T-helper 1 cell (primary cell): ENCODE measurements around the gene GNAS-AS1.

ENCODE experiments used
- DNase-seq, 5 donors: peaks; one replicate each; pipeline ENCODE4 v3.0.0-alpha.2; 2012 to 2020

GNAS-AS1 gene

DNA sequence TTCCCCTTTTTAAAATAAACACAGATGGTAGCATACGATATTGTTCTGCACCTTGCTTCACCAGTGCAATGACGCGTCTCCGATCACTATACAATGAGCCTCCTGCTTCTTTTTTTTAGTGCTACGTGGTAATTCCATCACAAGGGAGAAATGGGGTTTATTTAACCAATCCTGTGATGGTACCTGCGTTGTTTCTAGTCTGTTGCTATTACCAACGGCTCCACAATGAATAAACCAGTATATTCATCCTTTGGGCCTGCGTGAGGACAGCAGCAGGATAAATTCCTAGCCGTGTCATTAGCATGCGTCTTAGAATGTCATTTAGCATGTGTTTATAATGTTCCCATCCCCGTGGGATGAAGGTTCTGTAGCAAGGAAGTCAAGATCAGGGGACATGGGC lies 42.9 kb downstream of the GNAS-AS1 start:
- no peak for DNase-seq

DNA sequence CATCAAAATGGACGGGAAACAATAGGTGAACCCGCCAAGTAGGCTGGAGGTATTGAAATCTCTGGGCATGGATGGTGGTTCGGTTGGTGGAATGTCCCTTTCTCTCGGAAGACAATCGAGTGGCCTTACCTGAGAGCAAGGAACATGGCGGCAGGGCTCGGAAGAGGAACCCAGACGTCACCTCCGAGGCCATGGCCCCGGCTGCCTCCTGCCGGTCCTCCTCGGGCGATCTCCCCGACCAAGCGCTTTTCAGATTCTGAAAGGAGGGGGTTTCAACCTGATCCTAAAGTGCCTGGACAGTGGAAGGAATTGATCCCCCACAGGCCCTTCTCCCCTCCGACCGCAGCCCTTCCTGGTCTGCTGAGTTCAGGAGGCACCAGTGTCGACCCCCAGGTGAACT lies 47.2 kb downstream of the GNAS-AS1 start:
- DNase-seq: no peak

DNA sequence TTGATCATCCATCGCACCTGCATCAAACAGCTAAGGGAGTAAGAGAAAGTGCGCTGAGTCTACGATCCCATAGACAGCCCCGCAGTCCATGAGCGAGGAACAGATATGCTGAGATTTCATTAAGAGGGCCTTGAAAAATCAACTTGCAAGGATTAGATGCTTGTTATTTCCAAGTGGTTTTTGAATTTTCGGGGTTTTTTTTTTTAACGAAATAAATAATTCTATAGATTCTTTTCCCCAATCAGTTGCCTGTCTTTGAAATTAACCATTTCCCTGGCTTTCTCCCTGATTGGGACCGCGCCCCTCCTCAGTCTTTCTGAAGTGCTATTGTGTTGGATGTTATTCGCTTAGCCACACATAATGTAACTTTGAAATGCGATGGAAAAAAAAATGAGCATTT lies 48.6 kb downstream of the GNAS-AS1 start:
- no peak for DNase-seq

DNA sequence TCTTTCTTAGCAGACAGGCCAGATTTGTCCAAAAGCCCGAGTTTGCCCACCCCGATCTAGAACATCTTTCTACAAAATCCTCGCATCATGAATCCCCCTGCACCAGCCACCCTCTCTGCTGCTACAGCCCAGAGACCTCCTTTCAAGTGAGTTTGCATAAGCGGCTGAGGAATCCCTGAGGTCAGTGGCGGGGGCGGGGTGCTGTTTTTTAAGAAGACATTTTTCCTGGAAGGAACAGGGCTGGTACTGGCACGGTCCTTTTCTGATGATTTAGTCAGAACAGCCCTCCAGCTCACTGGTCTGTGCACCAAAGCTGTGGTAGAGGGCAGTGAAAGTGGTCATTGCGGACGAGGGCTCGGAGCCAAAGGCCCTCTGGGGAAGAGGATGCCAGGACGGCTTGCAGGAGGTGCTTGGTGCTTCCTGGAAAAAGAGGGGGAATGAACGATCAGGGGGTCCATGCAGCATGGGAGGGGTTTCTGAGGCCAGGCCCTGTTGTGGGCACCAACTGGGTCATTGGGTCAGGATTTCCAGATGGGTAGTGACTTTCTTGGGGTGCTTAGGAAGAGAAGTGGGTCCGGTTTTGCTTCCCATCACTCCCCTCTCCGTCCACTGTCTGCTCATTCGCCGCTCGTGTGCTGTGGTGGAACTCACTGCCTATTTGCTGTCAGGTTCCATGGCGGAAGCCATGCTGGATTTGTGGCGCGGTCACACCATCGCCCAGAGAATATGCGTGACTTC lies 50.4 kb downstream of the GNAS-AS1 start:
- no peak for DNase-seq

DNA sequence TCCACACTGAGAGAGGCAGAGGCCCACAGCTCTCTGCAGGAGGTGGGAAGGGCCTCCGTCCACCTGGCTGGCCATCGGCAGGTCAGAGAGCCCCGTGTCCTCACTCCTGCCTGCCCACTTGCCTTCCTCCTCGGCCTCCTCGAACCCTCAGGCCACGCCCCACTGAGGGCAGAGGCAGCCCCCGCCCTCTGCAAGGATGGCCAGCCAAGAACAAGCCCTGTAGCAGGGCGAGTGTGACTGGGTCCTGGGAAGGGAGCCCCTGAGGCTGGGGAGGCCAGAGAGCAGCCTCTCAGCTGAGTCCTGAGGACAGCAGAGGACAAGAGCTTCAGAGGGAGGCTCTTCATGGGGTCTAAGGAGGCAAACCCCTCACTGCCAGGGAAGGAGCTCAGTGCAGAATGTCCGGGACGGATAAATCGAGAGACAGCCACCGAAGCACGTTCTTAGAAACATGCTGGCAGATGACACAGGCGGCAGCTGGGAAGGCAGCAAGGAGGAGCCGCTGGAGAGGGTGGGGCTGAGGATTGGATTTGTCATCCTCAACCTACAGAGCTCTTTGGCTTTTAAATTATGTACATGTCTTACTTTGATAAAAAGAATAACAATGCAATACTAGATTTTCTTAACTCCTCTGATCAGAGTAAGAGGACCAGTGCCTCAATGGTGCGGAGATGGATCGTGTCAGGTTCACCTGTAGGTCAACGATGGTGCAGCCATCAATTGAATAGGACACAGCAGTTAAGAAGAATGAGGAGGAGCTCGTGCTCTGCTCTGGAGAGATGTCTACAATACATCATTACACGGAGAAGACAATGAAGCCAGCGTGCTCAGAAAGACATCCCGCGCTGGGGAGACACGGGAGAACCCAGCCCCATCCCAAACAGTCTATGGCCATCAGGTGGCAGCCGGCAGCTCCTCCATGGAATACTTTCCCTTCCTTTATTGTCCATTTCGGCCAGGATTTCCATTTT lies 53.0 kb downstream of the GNAS-AS1 start:
- no peak for DNase-seq

DNA sequence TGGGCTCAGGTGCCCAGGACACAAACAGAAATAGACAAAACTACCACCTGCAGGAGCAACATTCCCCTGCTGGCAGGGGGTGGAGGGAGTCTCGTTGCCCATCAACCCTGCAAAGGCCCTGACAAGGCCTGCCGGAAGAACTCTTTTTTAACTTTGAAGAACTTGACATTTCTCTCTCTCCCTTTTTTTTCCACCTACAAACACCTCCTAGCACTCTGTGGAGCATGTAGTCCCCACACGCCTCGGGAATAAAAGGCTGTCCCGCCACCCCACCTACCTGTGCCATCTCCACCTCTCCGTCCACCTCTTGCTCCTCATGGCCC lies 54.8 kb downstream of the GNAS-AS1 start:
- DNase-seq: no peak

DNA sequence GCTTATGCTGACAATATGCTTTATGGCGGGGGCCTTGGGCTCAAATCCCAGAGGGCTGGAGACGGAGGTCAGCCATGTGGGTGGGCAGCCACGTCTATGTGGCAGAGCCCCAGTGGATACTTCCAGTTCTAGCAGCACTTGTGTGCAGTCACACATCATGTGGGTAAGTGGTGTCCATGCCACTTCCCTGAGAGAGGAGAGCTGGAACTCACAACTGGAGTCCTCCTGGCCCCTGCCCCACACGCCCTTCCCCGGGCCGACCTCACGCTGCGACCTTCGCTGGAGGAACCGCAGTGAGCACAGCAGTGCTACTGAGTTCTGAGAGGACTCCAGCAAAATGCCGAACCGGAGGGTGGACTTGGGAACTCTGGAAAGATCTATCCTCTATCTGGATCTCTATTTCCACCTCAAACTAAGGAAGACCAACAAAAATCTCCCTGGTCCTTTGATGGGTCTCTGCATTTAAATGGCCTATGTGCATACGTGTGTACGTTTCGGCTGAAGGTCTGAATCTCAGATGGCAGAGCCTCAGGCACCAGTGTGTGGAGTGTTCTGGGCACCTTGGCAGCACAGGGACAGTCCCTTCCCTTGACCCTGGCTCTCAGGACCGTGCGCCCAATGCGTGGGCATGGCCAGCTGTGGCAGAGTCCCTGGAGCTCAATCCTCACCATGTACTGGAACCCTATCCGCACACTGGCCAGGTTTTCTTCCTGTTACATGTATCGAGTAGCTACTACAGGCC lies 55.4 kb downstream of the GNAS-AS1 start:
- no peak for DNase-seq

DNA sequence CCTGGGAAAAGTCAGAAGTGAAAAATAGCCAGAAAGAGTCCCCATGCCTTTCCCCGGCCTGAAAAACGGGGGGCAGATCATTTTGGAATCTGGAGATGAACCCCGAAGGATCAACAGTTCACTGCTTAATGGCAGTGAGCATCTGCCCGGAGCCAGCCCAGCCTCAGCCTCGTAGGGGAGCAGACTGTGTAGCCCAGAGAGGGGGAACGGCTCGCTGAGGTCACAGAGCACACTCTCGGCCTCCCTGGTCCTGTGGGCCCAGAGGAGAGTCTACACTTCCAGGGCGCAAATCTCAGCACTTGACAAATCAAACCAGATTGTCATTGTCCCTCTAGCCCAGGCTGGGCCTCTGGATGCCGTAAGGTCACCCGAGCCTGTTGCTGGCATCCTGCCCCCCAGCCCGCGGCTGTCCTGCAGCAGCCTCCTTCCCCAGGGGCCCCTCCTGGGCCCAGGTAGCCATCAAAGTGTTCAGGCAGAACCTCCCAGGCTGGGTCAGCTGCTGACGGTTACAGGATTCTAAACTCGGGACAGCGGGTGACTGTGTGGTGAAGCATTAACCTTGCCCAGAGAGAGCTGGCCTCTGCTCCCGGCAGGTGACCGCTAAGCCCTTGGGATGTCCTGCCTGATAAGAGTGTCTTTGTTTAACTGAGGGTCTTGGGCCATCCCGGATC lies 56.1 kb downstream of the GNAS-AS1 start:
- no peak for DNase-seq

DNA sequence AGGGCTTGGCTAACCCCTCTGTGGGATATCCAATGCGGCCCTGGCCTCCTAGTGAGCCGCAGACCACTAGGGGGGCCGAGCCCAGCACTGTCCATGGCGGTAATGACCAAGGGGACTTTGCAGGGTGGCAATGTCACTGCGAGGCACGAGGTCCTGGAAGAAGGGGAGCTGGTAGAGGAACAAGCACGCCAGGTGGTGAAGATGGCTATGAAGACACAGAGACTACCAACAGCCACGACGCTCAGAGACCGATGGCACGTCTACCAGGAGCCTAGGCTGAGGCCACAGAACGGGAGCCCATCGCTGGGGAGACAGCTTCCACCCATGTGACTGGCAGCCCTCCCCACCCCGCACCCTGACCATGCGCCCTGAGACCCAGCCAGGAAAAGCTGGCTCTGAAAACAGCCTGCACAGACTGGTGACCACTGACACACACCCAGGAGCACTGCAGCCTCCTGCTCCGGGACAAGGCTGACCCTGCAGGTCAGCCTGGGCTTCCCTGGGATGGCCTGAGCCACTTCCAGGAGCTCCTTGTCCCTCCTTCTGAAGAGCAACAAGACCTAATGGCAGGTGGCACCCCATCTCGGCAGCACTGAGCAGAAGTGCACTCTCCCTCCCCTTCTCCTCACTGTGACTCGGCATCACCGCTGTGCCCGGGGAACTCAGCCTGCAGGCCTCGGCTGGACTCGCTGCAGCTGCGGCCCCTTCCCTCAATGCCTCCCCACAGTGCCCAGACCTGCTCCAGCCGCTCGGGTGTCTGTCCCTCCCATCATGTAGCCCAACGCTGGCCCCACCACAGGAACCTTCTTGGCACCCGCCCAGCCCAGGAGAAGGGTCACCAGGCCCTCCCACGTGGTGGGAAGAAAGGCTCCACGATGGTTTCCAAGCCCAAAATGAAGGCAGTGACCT lies 56.9 kb downstream of the GNAS-AS1 start:
- no peak for DNase-seq

DNA sequence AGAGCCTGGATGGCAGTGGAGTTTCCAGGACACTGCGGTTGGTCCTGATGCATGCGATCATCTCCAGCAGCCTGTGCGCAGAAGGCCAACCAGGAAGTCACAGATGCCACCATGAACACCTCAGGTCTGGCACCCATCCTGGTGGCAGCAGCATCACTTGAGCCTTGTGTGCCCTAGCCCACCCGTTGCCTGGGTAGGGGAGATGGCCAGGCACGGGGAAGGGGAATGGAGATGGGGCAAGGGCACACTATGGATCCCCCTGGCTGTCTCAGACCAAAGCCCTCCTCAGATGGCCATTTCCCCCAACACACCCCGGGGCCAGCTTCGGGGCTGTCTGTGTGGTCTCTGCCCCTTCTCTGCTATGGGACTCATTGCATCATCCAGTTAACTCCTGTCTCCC lies 58.3 kb downstream of the GNAS-AS1 start:
- no peak for DNase-seq

DNA sequence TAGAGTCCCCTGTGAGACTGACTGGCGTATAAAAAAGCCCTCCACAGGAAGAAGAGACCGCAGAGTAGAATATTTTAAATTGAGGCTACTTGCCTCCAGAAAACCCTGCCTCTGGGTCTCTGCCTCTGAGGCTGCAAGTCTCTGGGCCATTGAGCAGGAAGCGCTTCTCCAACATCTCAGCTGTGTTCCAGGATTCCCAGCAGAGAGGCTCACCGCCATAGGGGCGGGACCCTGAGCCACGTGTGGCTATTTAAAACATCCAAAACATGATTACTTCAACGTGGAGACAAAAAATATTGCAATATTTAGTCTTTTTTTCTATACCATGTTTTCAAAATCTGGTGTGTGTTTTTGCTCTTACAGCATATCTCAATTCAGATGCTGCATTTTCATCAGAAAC lies 59.4 kb downstream of the GNAS-AS1 start:
- no peak for DNase-seq

DNA sequence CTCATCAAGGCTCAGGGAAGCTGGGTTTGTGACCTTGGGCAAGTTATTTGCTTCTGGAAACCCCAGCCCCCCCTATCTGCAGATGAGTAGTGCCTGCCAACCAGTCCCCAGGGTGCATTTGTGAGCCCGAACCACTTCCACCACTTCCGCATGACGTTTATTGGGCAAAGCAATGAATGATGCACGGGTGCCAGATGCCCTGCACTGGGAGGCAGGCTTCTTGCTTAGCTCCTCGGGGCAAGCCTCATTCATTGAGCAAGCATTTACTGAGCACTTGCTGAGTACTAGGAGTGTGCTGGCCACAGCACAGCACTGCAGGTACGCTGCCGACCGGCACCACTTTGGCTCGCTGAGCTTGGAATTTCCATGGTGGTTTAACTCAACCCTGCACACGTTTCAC lies 60.2 kb downstream of the GNAS-AS1 start:
- no peak for DNase-seq

DNA sequence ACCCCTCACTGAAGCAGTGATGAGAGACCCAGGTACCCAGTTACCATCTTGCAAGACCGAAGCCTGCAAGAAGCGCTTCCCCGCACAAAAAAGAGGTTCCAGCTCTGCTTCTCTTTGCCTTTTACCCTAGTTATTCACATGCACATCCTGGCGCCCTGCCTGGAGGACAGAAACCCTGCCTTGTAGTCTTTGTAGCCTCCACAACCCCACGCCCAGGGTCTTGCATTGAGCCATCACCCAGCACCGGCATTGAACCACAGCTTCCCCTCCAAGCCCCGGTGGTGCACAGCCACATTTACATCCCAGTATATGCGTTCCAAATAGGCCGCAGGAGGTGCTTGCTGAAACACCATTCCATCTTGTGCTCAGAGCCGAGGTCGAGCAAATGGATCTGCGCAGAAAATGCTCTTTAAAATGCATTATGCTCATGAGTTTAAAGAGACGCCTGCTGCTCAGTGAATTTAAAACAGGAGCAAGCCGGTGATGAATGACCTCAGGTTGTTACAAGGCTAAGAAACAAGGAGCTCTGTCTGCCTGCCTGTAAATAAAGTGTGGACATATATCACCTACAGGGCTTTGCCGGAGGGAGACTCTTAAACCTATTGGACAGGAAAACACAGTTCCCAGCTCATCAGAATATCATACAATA lies 61.7 kb downstream of the GNAS-AS1 start:
- DNase-seq: no peak

DNA sequence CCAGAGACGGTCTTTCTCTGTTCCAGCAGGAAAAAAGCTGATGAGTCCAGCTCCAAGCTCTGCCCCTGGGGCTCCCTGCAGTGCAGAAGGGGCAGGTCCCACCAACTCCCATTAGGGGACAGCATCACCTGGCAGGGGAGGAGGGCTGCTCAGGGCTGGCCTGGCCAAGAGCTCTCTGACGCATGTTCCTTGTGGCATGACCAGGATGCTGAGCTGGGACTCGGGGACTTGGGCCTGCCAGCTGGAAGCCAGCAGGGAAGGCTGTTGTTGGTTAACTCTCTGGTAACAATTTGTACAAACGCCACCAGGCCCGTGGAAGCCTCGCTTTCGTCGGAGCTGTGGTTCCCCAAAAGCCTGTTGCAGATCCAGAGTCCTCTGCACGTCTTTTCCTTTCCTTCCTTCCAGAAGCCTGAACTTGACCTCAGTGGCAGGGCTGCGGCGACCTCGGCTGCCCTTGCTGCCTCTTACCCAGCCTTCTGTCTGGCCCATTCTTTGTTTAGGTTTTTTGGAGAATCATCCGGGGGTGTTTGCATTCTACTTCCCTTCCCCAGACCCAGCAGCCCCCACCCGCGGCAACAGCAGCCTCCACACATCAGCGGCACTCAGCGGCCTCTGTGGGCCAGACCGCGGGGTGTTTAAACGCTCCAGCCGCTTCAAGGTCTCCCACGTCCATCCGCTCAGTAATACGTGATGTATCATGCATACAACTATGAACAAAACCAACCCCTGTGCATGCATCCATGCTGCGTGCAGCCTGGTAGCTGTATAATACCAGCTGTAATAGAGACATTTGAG lies 63.3 kb downstream of the GNAS-AS1 start:
- no peak for DNase-seq

DNA sequence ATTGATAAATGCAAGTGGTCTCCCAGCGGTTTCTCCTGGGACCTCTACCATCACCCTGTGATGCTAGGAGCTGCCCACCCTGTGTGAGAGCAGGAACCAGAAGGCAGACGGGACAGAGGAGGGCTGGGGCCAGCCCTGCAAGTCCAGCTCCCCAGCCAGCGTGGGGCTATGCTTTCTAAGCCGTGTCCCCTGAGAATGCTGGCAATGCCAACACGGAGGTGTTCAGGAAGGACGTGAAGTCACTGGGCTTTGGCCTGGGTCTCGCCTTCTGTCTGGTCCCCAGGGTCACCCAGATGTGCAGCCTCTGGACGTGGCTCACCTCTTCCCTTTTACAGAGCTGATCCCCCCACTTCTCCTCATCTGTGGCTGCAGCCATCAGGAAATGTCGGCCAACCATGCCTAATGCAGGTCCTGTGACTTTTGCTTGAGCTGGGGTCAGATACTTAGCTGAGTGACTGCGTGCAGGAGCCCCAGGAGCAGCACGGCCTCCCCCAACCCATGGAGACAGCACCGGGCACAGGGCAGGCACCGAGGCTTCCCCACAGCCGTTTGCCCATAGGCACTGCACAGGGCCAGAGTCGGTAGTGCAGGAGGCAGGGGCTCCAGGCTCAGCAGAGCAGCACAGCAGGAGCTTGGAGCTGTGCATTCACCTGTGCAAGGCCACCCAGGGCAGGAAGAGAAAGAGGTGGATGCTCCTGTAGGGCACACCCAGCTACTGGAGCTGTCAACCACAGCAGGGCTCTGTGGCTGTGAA lies 66.2 kb downstream of the GNAS-AS1 start:
- DNase-seq: no peak

DNA sequence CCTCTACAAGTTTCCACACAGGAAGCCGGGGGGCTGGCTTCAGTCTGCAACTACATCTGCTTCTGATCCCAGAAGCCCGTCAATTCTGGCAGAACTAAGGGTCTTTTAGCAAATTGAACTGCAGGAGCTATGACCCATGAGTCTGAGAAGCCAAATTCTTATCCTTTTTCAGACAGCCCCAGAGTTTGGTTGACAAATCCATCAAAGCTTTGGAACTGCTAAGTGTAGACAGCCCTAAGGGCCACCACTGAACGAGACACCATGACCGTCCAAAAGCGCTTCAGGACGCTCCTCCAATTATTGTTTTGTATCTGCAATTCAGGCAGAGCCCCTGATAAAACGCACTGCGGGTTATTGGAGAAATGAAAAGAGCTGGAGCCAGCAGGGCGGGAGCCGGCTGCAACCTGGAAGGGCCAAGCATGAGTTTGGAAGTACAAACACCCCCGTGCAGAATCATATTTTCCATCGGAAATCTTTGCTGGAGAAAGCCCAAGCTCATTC lies 67.1 kb downstream of the GNAS-AS1 start:
- DNase-seq: no peak

DNA sequence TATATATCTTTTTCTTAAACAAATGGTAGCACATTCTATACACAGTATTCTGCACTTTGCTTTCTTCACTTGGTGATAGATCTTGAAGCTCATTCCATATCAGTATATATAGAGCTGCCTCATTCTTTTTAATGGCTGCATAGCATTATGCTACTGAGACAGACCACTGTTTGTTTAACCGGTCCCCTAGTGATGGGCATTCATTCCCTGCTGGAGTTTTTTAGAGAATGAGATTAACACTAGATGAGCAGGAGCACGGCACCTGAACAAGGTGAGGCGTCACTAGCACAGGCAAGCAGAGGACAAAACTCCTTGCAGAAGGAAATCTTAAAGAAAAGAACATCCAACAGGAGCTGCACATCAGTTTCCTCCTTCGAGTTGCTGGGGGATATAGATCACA lies 69.6 kb downstream of the GNAS-AS1 start:
- no peak for DNase-seq

DNA sequence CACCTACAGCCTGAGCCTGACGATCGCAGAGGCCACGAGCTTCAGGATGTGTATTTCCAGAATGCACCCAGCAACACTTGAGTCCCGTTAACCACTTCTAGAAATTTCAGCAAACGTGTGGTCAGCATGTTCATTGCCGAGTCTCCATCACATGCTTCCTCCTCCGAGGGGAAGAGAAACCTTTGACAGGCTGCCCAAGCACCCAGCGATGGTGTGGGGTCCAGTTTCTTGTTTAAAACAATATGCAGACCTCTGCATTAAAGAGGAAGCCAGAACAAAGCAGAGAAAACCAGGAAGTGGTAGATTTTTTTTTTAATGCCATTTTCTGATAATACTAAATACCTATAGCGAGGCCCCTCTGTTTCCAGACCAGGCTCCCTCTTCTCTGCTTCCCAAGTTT lies 71.9 kb downstream of the GNAS-AS1 start:
- DNase-seq: no peak

DNA sequence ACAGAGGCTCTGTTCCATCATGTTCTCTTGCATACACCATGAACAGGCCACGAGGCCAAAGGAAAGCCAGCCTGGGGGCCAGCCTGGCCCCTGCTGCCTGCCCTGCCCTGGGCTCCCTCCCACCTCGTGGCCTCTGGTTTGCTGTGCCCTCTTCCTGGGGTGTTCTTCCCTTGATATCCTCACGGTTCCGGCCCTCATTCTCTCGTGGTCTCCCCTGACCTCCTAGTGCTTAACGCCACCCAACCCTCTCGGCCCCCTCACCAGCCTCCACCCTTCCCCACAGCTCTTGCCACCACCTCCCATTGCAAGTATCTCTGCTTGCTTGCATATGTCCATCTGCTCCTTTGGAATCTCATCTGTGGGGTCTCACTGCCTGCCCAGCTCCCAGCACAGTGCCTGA lies 73.0 kb downstream of the GNAS-AS1 start:
- no peak for DNase-seq
